ENCODE results near the gene ABR. TPM values are rescaled to one million over a fixed set of nuclear protein-coding genes. Genes with fewer than 3 reads are reported as not detected.

Gene ABR
- 56.6 and 57.8 TPM in 2 replicates for total RNA-seq

- DNase-seq (ENCODE audit: low read depth, low spot score), result no peak
Observed at GRCh38 chr17:1179818-1180742, at the start of gene ABR. Gene ABR, minus strand, starts transcription at chr17:1179981. Its CDS starts 254 bp downstream, at chr17:1179727.

GRCh38 chr17:1229349-1229899 is 49.6 kb upstream of the ABR start:
- DNase-seq (ENCODE audit: low read depth, low spot score), result no peak

GRCh38 chr17:1228781-1229348 is 49.1 kb upstream of the ABR start:
- DNase-seq (ENCODE audit: low read depth, low spot score), result no peak

GRCh38 chr17:1227917-1228780 is 48.4 kb upstream of the ABR start:
- no peak for DNase-seq (ENCODE audit: low read depth, low spot score)

- DNase-seq (ENCODE audit: low read depth, low spot score), result no peak
Observed at GRCh38 chr17:1227365-1227764, 47.6 kb upstream of the ABR start.

- no peak for DNase-seq (ENCODE audit: low read depth, low spot score)
Observed at GRCh38 chr17:1226308-1226707, 46.5 kb upstream of the ABR start.

GRCh38 chr17:1224330-1224729 is 44.5 kb upstream of the ABR start:
- DNase-seq (ENCODE audit: low read depth, low spot score), result no peak

- no peak for DNase-seq (ENCODE audit: low read depth, low spot score)
Observed at GRCh38 chr17:1223662-1224061, 43.9 kb upstream of the ABR start.

GRCh38 chr17:1222321-1222720 is 42.5 kb upstream of the ABR start:
- DNase-seq (ENCODE audit: low read depth, low spot score), result no peak

GRCh38 chr17:1221209-1221608 is 41.4 kb upstream of the ABR start:
- no peak for DNase-seq (ENCODE audit: low read depth, low spot score)

GRCh38 chr17:1220346-1220745 is 40.6 kb upstream of the ABR start:
- DNase-seq (ENCODE audit: low read depth, low spot score), result no peak

- DNase-seq (ENCODE audit: low read depth, low spot score), result no peak
Observed at GRCh38 chr17:1217089-1217385, 37.3 kb upstream of the ABR start.

- DNase-seq (ENCODE audit: low read depth, low spot score), result no peak
Observed at GRCh38 chr17:1216217-1217088, 36.7 kb upstream of the ABR start.

- DNase-seq (ENCODE audit: low read depth, low spot score), result no peak
Observed at GRCh38 chr17:1212946-1213345, 33.2 kb upstream of the ABR start.

- DNase-seq (ENCODE audit: low read depth, low spot score), result no peak
Observed at GRCh38 chr17:1211287-1211686, 31.5 kb upstream of the ABR start.

GRCh38 chr17:1208966-1209365 is 29.2 kb upstream of the ABR start:
- no peak for DNase-seq (ENCODE audit: low read depth, low spot score)

- no peak for DNase-seq (ENCODE audit: low read depth, low spot score)
Observed at GRCh38 chr17:1206026-1206777, 26.4 kb upstream of the ABR start.

GRCh38 chr17:1203967-1204291 is 24.1 kb upstream of the ABR start:
- no peak for DNase-seq (ENCODE audit: low read depth, low spot score)

- no peak for DNase-seq (ENCODE audit: low read depth, low spot score)
Observed at GRCh38 chr17:1203111-1203966, 23.6 kb upstream of the ABR start.

Data from pulmonary artery endothelial cell (primary cell).